ENCODE data around the gene RCHY1. TPM values are rescaled to one million over a fixed set of nuclear protein-coding genes. Genes with fewer than 3 reads are reported as not detected.

Gene RCHY1
- total and polyA plus RNA-seq, 4 donors, result 11.3 to 35.9 (median 27.2) TPM

DNA sequence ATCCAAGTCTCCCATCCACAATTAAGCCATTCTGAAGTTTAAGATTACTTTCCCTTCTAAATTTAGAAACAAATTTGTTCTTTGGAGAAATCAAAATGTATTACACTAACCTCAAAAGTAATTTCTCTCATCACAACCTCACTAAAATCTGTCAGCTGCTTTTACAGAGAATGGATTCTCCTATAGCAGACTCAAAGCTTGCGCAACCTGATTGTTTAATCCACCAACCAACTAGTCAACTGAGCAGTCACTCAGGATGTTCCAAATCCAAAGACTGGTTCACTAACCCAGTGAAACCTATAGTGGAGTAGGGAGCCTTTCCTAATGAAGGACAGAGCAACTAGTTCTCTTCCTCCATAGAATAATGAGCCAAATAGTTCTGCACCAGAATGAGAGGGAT lies 44.3 kb downstream of the RCHY1 start:
- DNase-seq, result no peak
- H3K4me3 ChIP-seq, result no peak overlapping the region
- ATAC-seq (ENCODE audit: insufficient read depth, low FRiP score), result no peak
- TF ChIP-seq, protein P1, sequence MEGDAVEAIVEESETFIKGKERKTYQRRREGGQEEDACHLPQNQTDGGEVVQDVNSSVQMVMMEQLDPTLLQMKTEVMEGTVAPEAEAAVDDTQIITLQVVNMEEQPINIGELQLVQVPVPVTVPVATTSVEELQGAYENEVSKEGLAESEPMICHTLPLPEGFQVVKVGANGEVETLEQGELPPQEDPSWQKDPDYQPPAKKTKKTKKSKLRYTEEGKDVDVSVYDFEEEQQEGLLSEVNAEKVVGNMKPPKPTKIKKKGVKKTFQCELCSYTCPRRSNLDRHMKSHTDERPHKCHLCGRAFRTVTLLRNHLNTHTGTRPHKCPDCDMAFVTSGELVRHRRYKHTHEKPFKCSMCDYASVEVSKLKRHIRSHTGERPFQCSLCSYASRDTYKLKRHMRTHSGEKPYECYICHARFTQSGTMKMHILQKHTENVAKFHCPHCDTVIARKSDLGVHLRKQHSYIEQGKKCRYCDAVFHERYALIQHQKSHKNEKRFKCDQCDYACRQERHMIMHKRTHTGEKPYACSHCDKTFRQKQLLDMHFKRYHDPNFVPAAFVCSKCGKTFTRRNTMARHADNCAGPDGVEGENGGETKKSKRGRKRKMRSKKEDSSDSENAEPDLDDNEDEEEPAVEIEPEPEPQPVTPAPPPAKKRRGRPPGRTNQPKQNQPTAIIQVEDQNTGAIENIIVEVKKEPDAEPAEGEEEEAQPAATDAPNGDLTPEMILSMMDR (IDR thresholded peaks at IDR 0.05; ENCODE audit: control extremely low read depth, extremely low read depth), result no peak
- no peaks in the 10 kb centered on the region for H3K9me3 ChIP-seq (ENCODE audit: control insufficient read depth in 4 of 4, insufficient read depth in 3 of 4, low read length in 3 of 4)
- peaks cover 0 to 4% (median 0%) of the 10 kb centered on the region in 5 donors for H3K4me1 ChIP-seq (ENCODE audit: control insufficient read depth in 5 of 5, insufficient read depth in 5 of 5, low read length in 5 of 5)
- H3K9ac ChIP-seq (ENCODE audit: insufficient read depth in 1 of 2, low read length in 2 of 2), result no peak overlapping the region
- H3K27me3 ChIP-seq (ENCODE audit: control insufficient read depth in 3 of 3, insufficient read depth in 3 of 3, low read length in 2 of 3), result no peaks in the 10 kb centered on the region
- no peak overlapping the region for H3K27ac ChIP-seq (ENCODE audit: low read depth in 1 of 2, low read length in 1 of 2)
- H3K36me3 ChIP-seq (ENCODE audit: control insufficient read depth in 4 of 4, insufficient read depth in 4 of 4, low read length in 4 of 4), result peaks cover 0 to 2% (median 0%) of the 10 kb centered on the region in 4 donors
- WGBS, 2 donors, result 100% methylated on average over 1 of the region's 1 CpG

DNA sequence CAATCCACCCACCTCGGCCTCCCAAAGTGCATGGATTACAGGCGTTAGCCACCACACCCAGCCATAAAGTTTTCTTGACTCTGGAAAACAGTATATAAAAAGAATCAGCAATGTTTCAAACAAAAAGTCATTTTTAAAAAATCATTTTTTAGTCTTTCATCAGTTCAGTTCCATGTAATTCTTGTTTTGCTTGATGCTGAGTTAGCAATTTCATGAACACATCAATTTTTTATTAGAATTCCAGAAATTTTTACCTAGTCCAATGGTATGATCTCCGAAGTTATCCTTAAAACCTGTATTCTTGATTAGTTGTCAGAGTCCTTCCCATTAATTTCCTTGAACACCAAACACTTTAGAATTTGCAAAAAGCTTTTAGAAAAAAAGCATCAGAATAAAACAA lies 56.8 kb downstream of the RCHY1 start:
- H3K4me1 ChIP-seq (ENCODE audit: control insufficient read depth in 5 of 5, insufficient read depth in 5 of 5, low read length in 5 of 5), result no peaks in the 10 kb centered on the region
- no peak overlapping the region for H3K27ac ChIP-seq (ENCODE audit: low read depth in 1 of 2, low read length in 1 of 2)
- no peak overlapping the region for H3K9ac ChIP-seq (ENCODE audit: insufficient read depth in 1 of 2, low read length in 2 of 2)
- no peaks in the 10 kb centered on the region for H3K9me3 ChIP-seq (ENCODE audit: control insufficient read depth in 4 of 4, insufficient read depth in 3 of 4, low read length in 3 of 4)
- no peaks in the 10 kb centered on the region for H3K27me3 ChIP-seq (ENCODE audit: control insufficient read depth in 3 of 3, insufficient read depth in 3 of 3, low read length in 2 of 3)
- DNase-seq (no peak), ATAC-seq (ENCODE audit: insufficient read depth, low FRiP score) (no peak)
- 89 to 94% methylated on average over 3 of the region's 3 CpGs for WGBS, 2 donors
- no peaks in the 10 kb centered on the region for H3K36me3 ChIP-seq (ENCODE audit: control insufficient read depth in 4 of 4, insufficient read depth in 4 of 4, low read length in 4 of 4)
- no peak overlapping the region for H3K4me3 ChIP-seq
- TF ChIP-seq, protein P1 (IDR thresholded peaks at IDR 0.05; ENCODE audit: control extremely low read depth, extremely low read depth), result no peak

DNA sequence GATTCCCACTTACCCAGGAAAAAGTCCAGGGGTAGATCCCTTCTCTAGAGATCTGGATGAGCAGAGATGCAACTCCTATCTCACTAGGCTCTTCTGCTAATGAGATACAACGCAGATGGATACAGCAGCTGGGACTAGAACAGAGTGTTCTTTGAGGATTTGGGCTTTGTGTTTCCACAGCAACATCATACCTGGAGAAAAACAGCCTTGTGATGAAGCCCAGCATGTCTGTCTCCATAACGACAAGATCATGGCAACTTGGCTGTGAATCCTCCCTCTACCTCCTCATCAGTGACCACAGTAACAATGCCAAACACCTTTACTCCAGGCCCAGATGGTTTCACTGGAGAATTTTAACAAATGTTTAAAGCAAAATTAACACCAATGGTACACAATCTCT lies 80.1 kb downstream of the RCHY1 start:
- WGBS, 2 donors, result 48 to 69% methylated on average over 2 of the region's 2 CpGs
- Histone ChIP-seq H3K36me3 (ENCODE audit: control insufficient read depth in 4 of 4, insufficient read depth in 4 of 4, low read length in 4 of 4) (no peaks in the 10 kb centered on the region), H3K27ac (ENCODE audit: low read depth in 1 of 2, low read length in 1 of 2) (no peak overlapping the region), H3K27me3 (ENCODE audit: control insufficient read depth in 3 of 3, insufficient read depth in 3 of 3, low read length in 2 of 3) (no peaks in the 10 kb centered on the region), H3K9ac (ENCODE audit: insufficient read depth in 1 of 2, low read length in 2 of 2) (no peak overlapping the region), H3K9me3 (ENCODE audit: control insufficient read depth in 4 of 4, insufficient read depth in 3 of 4, low read length in 3 of 4) (peaks cover 0 to 2% (median 0%) of the 10 kb centered on the region in 4 donors), H3K4me3 (no peak overlapping the region), H3K4me1 (ENCODE audit: control insufficient read depth in 5 of 5, insufficient read depth in 5 of 5, low read length in 5 of 5) (no peaks in the 10 kb centered on the region)
- ATAC-seq (ENCODE audit: insufficient read depth, low FRiP score) (no peak), DNase-seq (no peak)
- TF ChIP-seq, protein P1 (IDR thresholded peaks at IDR 0.05; ENCODE audit: control extremely low read depth, extremely low read depth), result no peak

DNA sequence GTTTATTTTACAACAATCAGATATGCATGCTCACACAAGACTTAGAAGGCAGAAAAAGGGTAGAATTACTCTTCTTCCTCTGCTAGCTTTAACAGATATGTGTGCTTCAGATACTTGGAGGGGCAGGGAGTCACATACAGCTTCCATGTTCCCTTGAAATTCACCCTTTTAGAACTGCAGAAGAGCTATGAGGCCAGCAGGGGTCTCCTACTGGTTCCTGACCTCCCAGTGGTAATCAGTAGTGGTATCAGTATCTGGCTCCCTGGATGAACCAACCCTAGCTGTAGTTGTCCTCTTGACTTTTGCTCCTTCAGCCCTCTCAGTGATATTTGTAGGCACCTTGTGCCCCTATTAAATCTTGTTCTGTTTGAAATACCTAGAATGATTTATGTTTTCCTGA lies 81.5 kb downstream of the RCHY1 start:
- Histone ChIP-seq H3K9ac (ENCODE audit: insufficient read depth in 1 of 2, low read length in 2 of 2) (no peak overlapping the region), H3K4me3 (no peak overlapping the region), H3K36me3 (ENCODE audit: control insufficient read depth in 4 of 4, insufficient read depth in 4 of 4, low read length in 4 of 4) (no peaks in the 10 kb centered on the region), H3K4me1 (ENCODE audit: control insufficient read depth in 5 of 5, insufficient read depth in 5 of 5, low read length in 5 of 5) (no peaks in the 10 kb centered on the region), H3K9me3 (ENCODE audit: control insufficient read depth in 4 of 4, insufficient read depth in 3 of 4, low read length in 3 of 4) (peaks cover 0 to 2% (median 0%) of the 10 kb centered on the region in 4 donors), H3K27me3 (ENCODE audit: control insufficient read depth in 3 of 3, insufficient read depth in 3 of 3, low read length in 2 of 3) (no peaks in the 10 kb centered on the region), H3K27ac (ENCODE audit: low read depth in 1 of 2, low read length in 1 of 2) (no peak overlapping the region)
- ATAC-seq (ENCODE audit: insufficient read depth, low FRiP score) (no peak), DNase-seq (no peak)
- TF ChIP-seq, protein P1 (IDR thresholded peaks at IDR 0.05; ENCODE audit: control extremely low read depth, extremely low read depth), result no peak

Measured in lung (tissue), 12 donors.